Hepatocyte (in vitro differentiated cells): ENCODE measurements around the gene PNRC2. TPM values are rescaled to one million over a fixed set of nuclear protein-coding genes. Genes with fewer than 3 reads are reported as not detected.

Experiments used
- DNase-seq: peaks from one replicate; pipeline ENCODE4 v3.0.0-alpha.2; 2016; ENCODE audit warnings: low spot score
- H2AFZ ChIP-seq: fragments of 200-600 bp; sonication (generic); 2 replicates; pipeline ENCODE4 v1.6.0; 2016; ENCODE audit warnings: antibody characterized with exemption, mild to moderate bottlenecking
- H3K27ac ChIP-seq: fragments of 200-600 bp; sonication (generic); 2 replicates; pipeline ENCODE4 v1.5.1; 2016; ENCODE audit warnings: mild to moderate bottlenecking
- H3K27me3 ChIP-seq: fragments of 200-600 bp; sonication (generic); 2 replicates; pipeline ENCODE4 v1.6.1; 2016
- H3K36me3 ChIP-seq: fragments of 200-600 bp; sonication (generic); replicated peaks from 2 replicates; pipeline ENCODE4 v1.5.1; 2016; ENCODE audit warnings: low read depth; ENCODE audit not compliant: insufficient read depth
- H3K4me1 ChIP-seq: fragments of 200-600 bp; sonication (generic); 2 replicates; pipeline ENCODE4 v1.5.1; 2016; ENCODE audit warnings: mild to moderate bottlenecking, moderate library complexity; ENCODE audit not compliant: insufficient read depth
- H3K4me2 ChIP-seq: fragments of 200-600 bp; sonication (generic); 2 replicates; pipeline ENCODE4 v1.6.0; 2016
- H3K4me3 ChIP-seq: fragments of 200-600 bp; sonication (generic); 2 replicates; pipeline ENCODE4 v1.5.1; 2016; ENCODE audit warnings: mild to moderate bottlenecking
- H3K79me2 ChIP-seq: fragments of 200-600 bp; sonication (generic); 2 replicates; pipeline ENCODE4 v1.6.0; 2017; ENCODE audit warnings: mild to moderate bottlenecking
- H3K9me2 ChIP-seq: fragments of 200-600 bp; sonication (generic); replicated peaks from 2 replicates; pipeline ENCODE4 v1.6.0; 2017; ENCODE audit warnings: mild to moderate bottlenecking; ENCODE audit not compliant: insufficient read depth
- H3K9me3 ChIP-seq: fragments of 200-600 bp; sonication (generic); 2 replicates; pipeline ENCODE4 v1.5.1; 2016; ENCODE audit warnings: low read depth, mild to moderate bottlenecking
- H4K20me1 ChIP-seq: fragments of 200-600 bp; sonication (generic); 2 replicates; pipeline ENCODE4 v1.6.0; 2016; ENCODE audit warnings: mild to moderate bottlenecking; ENCODE audit not compliant: insufficient read depth, poor library complexity, severe bottlenecking
- EZH2 ChIP-seq: fragments of 200-600 bp; sonication (generic); IDR thresholded peaks from 2 replicates; pipeline ENCODE4 v1.6.1; 2016; ENCODE audit warnings: antibody characterized with exemption, mild to moderate bottlenecking, borderline replicate concordance
- EZH2phosphoT487 ChIP-seq: fragments of 200-600 bp; sonication (generic); IDR thresholded peaks from one replicate; pipeline ENCODE4 v1.6.1; 2018; ENCODE audit warnings: antibody characterized with exemption, mild to moderate bottlenecking, low read depth, moderate library complexity; ENCODE audit not compliant: unreplicated experiment, severe bottlenecking
- WGBS: methylation state at CpG from one replicate; pipeline ENCODE4 v1.1.6; 2016; ENCODE audit warnings: low lambda C conversion rate; ENCODE audit errors: missing lambda C conversion rate; 5-methylcytosine and 5-hydroxymethylcytosine counted together
- polyA plus RNA-seq: library from polyadenylated mRNA; unstranded; fragments of >200 nt; fragmentation: Nextera tagmentation; extraction: Ambion mirVana; gene quantifications from 2 replicates; pipeline ENCODE4 v1.2.1, GENCODE V29; 2016
- total RNA-seq: library from RNA; depleted of rRNA; stranded (reverse); fragments of >200 nt; gene quantifications from 2 replicates; pipeline ENCODE4 v1.2.3, GENCODE V29; 2014
- TF ChIP-seq, protein P1 (sequence below): fragments of 200-600 bp; sonication (generic); IDR thresholded peaks from 2 replicates; pipeline ENCODE4 v1.5.1; 2016; ENCODE audit warnings: antibody characterized with exemption, mild to moderate bottlenecking; ENCODE audit not compliant: poor library complexity

Gene PNRC2
- total and polyA plus RNA-seq, 2 experiments from 2014 or later: 65.8 to 107 TPM

DNA sequence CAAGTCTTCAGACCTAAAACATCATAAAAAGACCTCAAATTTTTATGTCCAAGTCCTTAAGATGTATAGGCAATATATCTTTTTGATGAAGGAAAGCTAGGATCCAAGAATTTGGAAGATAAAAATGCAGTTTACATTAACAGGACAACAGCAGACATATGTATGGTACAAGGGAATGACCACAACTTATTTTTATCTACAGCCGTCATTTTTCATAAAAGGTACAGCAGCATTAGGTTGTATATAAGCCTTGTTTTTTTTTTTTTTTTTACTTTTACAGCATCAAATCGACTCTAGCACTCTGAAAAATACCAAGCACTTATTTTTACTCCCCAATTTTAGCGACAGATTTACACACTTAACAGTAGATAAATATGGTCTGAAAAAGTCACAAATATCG lies 19.2 kb downstream of the PNRC2 start:
- peaks cover 62% of the 10 kb centered on the region for H3K79me2 ChIP-seq
- no peak for DNase-seq
- no peaks in the 10 kb centered on the region for H3K27me3 ChIP-seq
- H3K9me2 ChIP-seq: no peaks in the 10 kb centered on the region
- WGBS: 9% methylated on average over 4 of the region's 4 CpGs
- no peak overlapping the region for H2AFZ ChIP-seq
- H3K36me3 ChIP-seq: no peaks in the 10 kb centered on the region
- peak overlapping the region; percentile 98 for H3K27ac ChIP-seq
- H3K4me2 ChIP-seq: peak overlapping the region; percentile 86
- TF ChIP-seq EZH2phosphoT487: no peak
- TF ChIP-seq EZH2: no peak
- TF ChIP-seq, protein P1, sequence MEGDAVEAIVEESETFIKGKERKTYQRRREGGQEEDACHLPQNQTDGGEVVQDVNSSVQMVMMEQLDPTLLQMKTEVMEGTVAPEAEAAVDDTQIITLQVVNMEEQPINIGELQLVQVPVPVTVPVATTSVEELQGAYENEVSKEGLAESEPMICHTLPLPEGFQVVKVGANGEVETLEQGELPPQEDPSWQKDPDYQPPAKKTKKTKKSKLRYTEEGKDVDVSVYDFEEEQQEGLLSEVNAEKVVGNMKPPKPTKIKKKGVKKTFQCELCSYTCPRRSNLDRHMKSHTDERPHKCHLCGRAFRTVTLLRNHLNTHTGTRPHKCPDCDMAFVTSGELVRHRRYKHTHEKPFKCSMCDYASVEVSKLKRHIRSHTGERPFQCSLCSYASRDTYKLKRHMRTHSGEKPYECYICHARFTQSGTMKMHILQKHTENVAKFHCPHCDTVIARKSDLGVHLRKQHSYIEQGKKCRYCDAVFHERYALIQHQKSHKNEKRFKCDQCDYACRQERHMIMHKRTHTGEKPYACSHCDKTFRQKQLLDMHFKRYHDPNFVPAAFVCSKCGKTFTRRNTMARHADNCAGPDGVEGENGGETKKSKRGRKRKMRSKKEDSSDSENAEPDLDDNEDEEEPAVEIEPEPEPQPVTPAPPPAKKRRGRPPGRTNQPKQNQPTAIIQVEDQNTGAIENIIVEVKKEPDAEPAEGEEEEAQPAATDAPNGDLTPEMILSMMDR: no peak
- H3K4me3 ChIP-seq: peak overlapping the region; percentile 62
- peaks cover 57% of the 10 kb centered on the region for H4K20me1 ChIP-seq
- H3K4me1 ChIP-seq: peaks cover 31% of the 10 kb centered on the region
- no peaks in the 10 kb centered on the region for H3K9me3 ChIP-seq

DNA sequence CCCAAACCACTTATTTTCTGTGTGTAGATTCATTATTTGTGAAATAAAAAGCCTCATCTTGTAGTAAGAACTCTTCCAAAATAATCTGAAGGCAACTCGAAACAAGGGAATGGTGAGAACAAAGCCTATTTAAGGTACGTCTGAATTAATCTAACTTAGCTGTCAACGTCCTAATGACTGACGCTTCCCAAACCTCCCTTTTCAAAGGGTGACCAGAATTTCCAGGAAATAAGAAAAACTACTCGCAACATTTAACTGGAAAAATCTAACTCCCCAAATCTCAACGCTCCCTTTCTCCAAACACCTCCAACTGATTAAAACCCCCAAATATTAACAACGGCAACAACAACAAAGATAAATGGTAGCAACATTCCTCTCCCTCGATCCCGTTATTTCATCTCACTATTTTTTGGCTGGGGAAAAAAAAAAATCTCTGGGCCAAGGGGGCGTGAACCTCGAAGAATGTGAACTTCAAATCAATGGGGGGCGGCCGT lies 19.8 kb downstream of the PNRC2 start:
- H3K4me1 ChIP-seq: peaks cover 36% of the 10 kb centered on the region
- H3K9me2 ChIP-seq: no peaks in the 10 kb centered on the region
- H3K79me2 ChIP-seq: peaks cover 56% of the 10 kb centered on the region
- no peaks in the 10 kb centered on the region for H3K36me3 ChIP-seq
- H3K4me3 ChIP-seq: peak overlapping the region; percentile 62
- peak overlapping the region; percentile 98 for H3K27ac ChIP-seq
- TF ChIP-seq, protein P1: no peak
- TF ChIP-seq EZH2phosphoT487: no peak
- no peak for TF ChIP-seq EZH2
- peaks cover 51% of the 10 kb centered on the region for H4K20me1 ChIP-seq
- WGBS: 1% methylated on average over 13 of the region's 13 CpGs
- H3K9me3 ChIP-seq: no peaks in the 10 kb centered on the region
- peak overlapping the region; percentile 39 for H2AFZ ChIP-seq
- no peaks in the 10 kb centered on the region for H3K27me3 ChIP-seq
- no peak for DNase-seq
- H3K4me2 ChIP-seq: peak overlapping the region; percentile 86

DNA sequence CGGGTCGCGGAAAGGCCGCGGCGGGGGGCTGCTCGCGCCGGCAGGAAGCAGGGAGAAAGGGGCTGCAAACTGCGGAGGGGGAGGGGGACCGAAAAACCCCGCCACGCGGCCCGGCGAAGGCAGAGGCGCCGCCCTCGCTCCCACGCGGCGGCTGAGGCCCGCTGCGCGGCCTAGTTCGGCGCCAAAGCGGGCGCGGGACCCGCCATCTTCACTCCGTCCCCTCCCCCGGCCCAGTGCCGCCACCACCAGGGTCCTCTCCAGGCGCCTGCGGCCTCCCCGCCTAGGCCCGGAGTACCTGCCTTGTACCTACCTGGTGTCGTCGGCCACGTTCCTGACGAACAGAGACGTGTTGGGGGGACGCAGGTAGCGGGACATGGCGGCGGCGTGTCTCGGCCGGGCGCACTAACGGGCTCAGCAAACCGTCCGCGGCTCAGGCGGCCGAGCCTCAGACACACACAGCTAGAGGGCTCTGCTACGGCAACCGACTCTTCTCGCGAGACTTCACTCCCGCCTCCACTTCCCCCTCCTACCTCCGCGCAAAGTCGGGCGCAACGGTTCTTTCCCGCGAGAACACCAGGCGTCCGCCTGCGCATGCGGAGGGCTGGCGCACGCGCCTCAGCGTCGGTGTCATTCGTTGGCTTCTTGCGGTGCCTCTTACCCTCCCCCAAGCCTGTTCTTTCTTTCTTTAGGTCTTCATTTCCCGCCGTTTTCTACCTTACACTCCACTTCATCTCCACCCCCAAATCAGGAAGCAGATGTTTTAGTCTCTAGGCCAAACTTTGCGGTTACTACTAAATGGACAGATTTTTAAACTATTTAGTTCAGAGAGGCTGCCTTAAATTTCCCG lies 20.5 kb downstream of the PNRC2 start, which contains the start of gene SRSF10:
SRSF10 (minus strand) TSS at position 447 of the 847 bp plus-strand sequence; CDS start at position 375, 72 bp downstream.
- TF ChIP-seq EZH2 (no peak), EZH2phosphoT487 (no peak)
- TF ChIP-seq, protein P1: peak; percentile 35
- Histone ChIP-seq H3K4me2 (peak within 1 kb of the TSS; percentile 86), H2AFZ (peak within 1 kb of the TSS; percentile 97), H3K79me2 (peaks cover 49% of the 10 kb centered on the region), H3K4me1 (peaks cover 42% of the 10 kb centered on the region), H3K27me3 (no peaks in the 10 kb centered on the region), H3K36me3 (no peaks in the 10 kb centered on the region), H4K20me1 (peaks cover 45% of the 10 kb centered on the region), H3K9me2 (no peaks in the 10 kb centered on the region), H3K9me3 (no peaks in the 10 kb centered on the region), H3K27ac (peak within 1 kb of the TSS; percentile 98), H3K4me3 (peak within 1 kb of the TSS; percentile 62)
- DNase-seq: peak; percentile 99
- whole genome bisulfite sequencing: 2% methylated on average over 81 of the region's 84 CpGs
